ENCODE measurements around the gene DTX1.

The DTX1 gene

DNA sequence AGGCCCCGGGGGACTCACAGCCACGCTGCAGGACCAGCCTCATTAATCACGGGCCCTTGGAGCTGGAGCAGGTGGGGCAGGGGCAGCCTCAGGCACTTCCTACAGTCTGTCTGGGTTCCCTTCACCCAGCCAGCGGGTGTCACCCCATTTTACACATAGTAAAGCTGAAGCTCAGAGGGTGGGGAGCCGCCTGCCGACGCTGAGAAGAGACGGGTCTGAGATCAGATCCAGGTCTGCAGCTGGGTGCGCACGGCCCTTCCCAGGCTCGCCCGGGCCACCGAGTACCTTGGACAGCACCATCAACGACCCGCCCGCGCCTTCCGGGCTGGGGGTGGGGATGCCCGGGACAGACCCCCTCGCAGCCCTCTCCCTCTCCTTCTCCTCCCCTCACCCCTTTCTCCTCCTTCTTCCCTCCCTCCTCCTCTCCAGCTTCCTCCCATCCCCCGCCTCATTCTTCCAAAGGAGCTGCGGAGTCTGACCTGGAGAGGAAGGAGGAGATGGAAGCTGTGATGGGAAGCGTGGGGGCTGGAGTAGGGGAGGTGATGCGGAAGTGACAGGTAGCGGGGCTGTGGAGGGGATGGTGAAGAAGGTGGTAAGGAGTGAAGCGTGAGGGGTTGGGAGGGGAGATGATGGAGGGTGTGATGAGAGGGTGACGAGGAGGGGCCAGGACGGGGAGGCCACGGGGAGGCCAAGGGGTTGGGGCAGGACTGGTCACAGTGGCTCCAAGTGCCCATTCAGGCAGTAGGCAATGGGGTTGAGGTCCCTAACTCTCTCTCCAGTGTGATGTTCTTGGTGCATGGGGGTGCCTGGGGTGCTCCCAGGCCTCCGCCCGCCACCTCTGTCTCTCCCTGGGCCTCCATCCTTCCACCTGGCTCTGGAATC lies 8.8 kb downstream of the DTX1 start:
- DNase-seq, result no peak
- H3K36me3 ChIP-seq, result peaks cover 4% of the 10 kb centered on the region
- H3K9me3 ChIP-seq (ENCODE audit: severe bottlenecking), result no peaks in the 10 kb centered on the region
- H3K27ac ChIP-seq, result no peak overlapping the region
- H3K27me3 ChIP-seq (ENCODE audit: insufficient read depth, low read depth, severe bottlenecking), result no peaks in the 10 kb centered on the region
- TF ChIP-seq, protein P1, sequence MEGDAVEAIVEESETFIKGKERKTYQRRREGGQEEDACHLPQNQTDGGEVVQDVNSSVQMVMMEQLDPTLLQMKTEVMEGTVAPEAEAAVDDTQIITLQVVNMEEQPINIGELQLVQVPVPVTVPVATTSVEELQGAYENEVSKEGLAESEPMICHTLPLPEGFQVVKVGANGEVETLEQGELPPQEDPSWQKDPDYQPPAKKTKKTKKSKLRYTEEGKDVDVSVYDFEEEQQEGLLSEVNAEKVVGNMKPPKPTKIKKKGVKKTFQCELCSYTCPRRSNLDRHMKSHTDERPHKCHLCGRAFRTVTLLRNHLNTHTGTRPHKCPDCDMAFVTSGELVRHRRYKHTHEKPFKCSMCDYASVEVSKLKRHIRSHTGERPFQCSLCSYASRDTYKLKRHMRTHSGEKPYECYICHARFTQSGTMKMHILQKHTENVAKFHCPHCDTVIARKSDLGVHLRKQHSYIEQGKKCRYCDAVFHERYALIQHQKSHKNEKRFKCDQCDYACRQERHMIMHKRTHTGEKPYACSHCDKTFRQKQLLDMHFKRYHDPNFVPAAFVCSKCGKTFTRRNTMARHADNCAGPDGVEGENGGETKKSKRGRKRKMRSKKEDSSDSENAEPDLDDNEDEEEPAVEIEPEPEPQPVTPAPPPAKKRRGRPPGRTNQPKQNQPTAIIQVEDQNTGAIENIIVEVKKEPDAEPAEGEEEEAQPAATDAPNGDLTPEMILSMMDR (IDR thresholded peaks at IDR 0.05; ENCODE audit: low read depth, low read length), result no peak
- no peak overlapping the region for H3K4me3 ChIP-seq (ENCODE audit: low read depth, low read length)

DNA sequence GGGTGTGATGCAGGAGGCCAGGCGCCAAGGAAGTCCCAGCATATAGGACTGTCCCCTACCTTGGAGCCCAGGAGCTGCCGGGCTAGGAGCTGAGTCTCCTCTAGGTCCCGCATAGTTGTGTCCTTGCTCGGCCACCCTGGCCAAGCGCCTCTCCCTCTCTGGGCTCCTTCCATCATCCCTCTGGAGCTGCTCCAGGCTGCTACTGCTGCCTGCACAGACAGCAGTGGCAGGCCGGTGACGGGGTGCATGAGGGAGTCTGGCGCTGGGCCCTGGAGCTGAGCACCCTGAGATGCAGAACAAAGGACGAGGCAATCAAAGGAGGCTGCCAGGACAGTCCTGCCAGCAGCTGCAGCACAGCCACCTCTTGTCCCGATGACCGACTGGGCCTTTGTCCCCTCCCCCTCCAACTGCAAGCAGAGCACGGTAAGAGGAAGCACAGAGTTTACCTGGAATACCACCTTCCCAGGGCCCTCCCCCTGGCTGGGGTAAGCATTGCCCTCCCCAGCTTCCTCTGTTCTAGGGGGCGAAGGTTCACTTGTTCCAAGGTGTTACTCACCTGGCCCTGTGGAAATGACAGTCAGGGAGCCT lies 10.4 kb downstream of the DTX1 start:
- no peaks in the 10 kb centered on the region; the same call in 1 of the 2 replicates for H3K36me3 ChIP-seq
- no peak for DNase-seq
- TF ChIP-seq, protein P1 (IDR thresholded peaks at IDR 0.05; ENCODE audit: low read depth, low read length), result no peak
- no peaks in the 10 kb centered on the region for H3K27me3 ChIP-seq (ENCODE audit: insufficient read depth, low read depth, severe bottlenecking)
- H3K4me3 ChIP-seq (ENCODE audit: low read depth, low read length), result no peak overlapping the region
- no peaks in the 10 kb centered on the region for H3K9me3 ChIP-seq (ENCODE audit: severe bottlenecking)
- no peak overlapping the region for H3K27ac ChIP-seq

DNA sequence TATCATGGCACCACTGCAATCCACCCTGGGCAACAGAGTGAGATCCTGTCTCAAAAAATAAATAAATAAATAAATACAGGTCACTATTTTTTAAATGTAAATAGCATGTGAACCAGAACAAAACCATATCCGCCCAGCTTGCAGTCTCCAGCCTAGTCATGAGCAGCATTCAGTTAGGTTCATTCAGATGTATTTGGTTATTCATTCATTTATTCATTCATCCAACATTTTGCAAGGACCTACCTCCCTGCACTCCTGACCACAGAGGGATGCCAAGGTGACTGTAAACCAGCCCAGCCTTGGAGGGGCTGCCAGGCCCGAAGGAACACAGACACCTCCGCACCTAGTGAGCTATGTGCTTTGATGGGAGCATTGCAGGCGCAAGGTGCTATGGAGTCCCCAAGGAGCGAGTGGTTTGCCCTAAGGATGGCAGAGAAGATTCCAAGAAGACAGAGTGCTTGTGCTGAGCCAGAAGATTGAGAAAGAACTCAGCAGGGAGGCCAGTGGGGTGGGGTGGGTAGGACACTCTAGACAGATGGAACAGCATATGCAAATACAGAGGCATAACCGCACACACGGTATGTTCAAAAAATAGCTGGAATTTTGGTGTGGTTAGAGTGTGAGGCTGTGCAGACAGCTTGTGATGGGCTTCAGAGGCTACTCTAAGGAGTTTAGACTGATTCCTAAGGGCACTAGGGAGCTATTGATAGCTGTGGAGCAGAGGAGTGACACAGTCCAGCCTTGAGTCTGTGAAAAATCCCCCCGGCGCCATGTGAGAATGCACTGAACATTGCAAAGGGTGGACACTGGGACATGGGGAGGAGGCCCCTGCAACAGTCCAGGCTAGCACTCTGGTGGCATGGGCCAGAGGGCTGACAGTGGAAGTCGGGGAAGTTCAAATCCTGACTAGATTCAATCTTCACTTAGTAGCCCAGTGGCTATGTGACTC lies 11.7 kb downstream of the DTX1 start:
- Histone ChIP-seq H3K36me3 (no peaks in the 10 kb centered on the region; the same call in 1 of the 2 replicates), H3K27me3 (ENCODE audit: insufficient read depth, low read depth, severe bottlenecking) (no peaks in the 10 kb centered on the region), H3K9me3 (ENCODE audit: severe bottlenecking) (no peaks in the 10 kb centered on the region), H3K4me3 (ENCODE audit: low read depth, low read length) (no peak overlapping the region), H3K27ac (no peak overlapping the region)
- no peak for DNase-seq
- TF ChIP-seq, protein P1 (IDR thresholded peaks at IDR 0.05; ENCODE audit: low read depth, low read length), result no peak

GRCh38 chr12:113069149-113069548 lies 12.6 kb downstream of the DTX1 start:
- H3K27me3 ChIP-seq (ENCODE audit: insufficient read depth, low read depth, severe bottlenecking), result no peaks in the 10 kb centered on the region
- no peak overlapping the region for H3K27ac ChIP-seq
- no peaks in the 10 kb centered on the region for H3K9me3 ChIP-seq (ENCODE audit: severe bottlenecking)
- no peaks in the 10 kb centered on the region for H3K36me3 ChIP-seq
- H3K4me3 ChIP-seq (ENCODE audit: low read depth, low read length), result no peak overlapping the region
- TF ChIP-seq, protein P1 (IDR thresholded peaks at IDR 0.05; ENCODE audit: low read depth, low read length), result no peak
- no peak for DNase-seq

GRCh38 chr12:113069751-113070116 lies 13.2 kb downstream of the DTX1 start:
- TF ChIP-seq, protein P1 (IDR thresholded peaks at IDR 0.05; ENCODE audit: low read depth, low read length), result no peak
- DNase-seq, result no peak
- Histone ChIP-seq H3K36me3 (no peaks in the 10 kb centered on the region), H3K27me3 (ENCODE audit: insufficient read depth, low read depth, severe bottlenecking) (no peaks in the 10 kb centered on the region), H3K27ac (no peak overlapping the region), H3K4me3 (ENCODE audit: low read depth, low read length) (no peak overlapping the region), H3K9me3 (ENCODE audit: severe bottlenecking) (no peaks in the 10 kb centered on the region)

Measured in WERI-Rb-1 (cell line).